Thyroid gland (tissue), 4 donors: Measurements from ENCODE around the gene ADAMTS4. TPM values are rescaled to one million over a fixed set of nuclear protein-coding genes. Genes with fewer than 3 reads are reported as not detected.

Source experiments
- DNase-seq, 2 donors: peaks; one replicate each; pipeline ENCODE4 v3.0.0-alpha.2; 2019
- H3K27ac ChIP-seq, 3 donors: fragments of 200-600 bp; sonication (generic); 1 replicate in 2 of 3; 2 replicates in 1 of 3; pipeline ENCODE4 v1.5.1; 2016 to 2019; ENCODE audit warnings: mild to moderate bottlenecking in 1 of 3, moderate library complexity in 1 of 3
- H3K27me3 ChIP-seq: fragments of 200-600 bp; sonication (generic); one replicate; pipeline ENCODE4 v1.5.1; 2019
- H3K36me3 ChIP-seq, 2 donors: fragments of 200-600 bp; sonication (generic); one replicate each; pipeline ENCODE4 v1.5.1; 2016 to 2019
- H3K4me1 ChIP-seq, 2 donors: fragments of 200-600 bp; sonication (generic); one replicate each; pipeline ENCODE4 v1.5.1; 2017 to 2019
- H3K4me3 ChIP-seq, 3 donors: fragments of 200-600 bp; sonication (generic); replicated peaks in 1 of 3; 1 replicate in 2 of 3; 2 replicates in 1 of 3; pipeline ENCODE4 v1.5.1; 2016; ENCODE audit warnings: mild to moderate bottlenecking in 1 of 3
- H3K9me3 ChIP-seq: fragments of 200-600 bp; sonication (generic); one replicate; pipeline ENCODE4 v1.5.1; 2017
- POLR2A ChIP-seq, 2 donors: fragments of 450-650 bp; IDR thresholded peaks; one replicate each; pipeline ENCODE4 v1.6.1; 2017; ENCODE audit warnings: antibody characterized with exemption in 2 of 2, mild to moderate bottlenecking in 2 of 2, moderate library complexity in 1 of 2
- WGBS, 2 donors: methylation state at CpG; one replicate each; pipeline ENCODE4 v1.1.5; 2017; 5-methylcytosine and 5-hydroxymethylcytosine counted together
- intact Hi-C: fragments of 100-400 bp; cut with DNase I; formaldehyde crosslinking; loops from one replicate; pipeline ENCODE4 v1.15.1; 2023
- total RNA-seq, 4 donors: library from RNA; depleted of rRNA; stranded (reverse); fragments of >200 nt; gene quantifications; one replicate each; pipeline ENCODE4 v1.2.3, GENCODE V29; 2016
- TF ChIP-seq, protein P1 (sequence below), 6 experiments: fragments of 200-600 bp in 3 of 6; fragments of 450-650 bp in 3 of 6; sonication (generic) in 3 of 6; IDR thresholded peaks; one replicate each; pipeline ENCODE4 v1.5.1; 2016 to 2019; ENCODE audit warnings: antibody characterized with exemption in 6 of 6, mild to moderate bottlenecking in 2 of 6, inconsistent platforms in 1 of 6, moderate library complexity in 1 of 6

The ADAMTS4 gene
- total RNA-seq, 4 donors from 2014 or later = 4.6 to 24.4 (median 9.4) TPM

DNA sequence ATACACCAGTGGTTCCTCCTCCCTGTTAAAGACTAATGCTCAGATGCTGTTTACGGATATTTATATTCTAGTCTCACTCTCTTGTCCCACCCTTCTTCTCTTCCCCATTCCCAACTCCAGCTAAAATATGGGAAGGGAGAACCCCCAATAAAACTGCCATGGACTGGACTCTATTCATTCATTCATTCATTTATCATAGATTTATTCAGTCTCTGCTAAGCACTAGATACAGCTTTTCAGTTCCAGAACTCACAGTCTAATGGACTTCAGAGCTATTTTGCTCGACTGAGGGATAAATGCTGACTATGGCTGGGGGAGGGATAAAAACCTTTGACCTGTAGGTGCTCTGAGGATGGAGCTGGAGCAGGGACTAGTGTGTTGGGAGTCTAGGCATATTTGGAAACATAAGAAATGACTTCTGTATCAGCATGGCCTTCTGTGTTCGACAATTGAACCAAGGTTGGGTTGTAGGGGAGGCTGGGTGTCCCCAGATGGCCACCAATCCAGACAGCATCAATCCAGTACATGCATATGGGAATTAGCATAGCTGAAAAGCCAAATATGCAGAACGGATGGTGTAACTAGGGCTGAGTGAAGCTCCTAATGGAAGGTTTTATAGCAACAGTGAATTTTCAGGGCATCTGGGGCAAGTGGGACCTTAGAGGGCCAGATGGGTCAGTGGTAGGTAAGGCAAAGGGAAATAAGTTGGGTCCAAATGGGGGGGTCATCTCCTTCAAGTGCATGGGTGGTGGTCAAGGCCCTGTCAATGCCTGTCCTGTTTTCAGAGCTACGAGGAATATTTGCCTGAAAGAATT is 20.4 kb upstream of the ADAMTS4 start:
- TF ChIP-seq, protein P1, sequence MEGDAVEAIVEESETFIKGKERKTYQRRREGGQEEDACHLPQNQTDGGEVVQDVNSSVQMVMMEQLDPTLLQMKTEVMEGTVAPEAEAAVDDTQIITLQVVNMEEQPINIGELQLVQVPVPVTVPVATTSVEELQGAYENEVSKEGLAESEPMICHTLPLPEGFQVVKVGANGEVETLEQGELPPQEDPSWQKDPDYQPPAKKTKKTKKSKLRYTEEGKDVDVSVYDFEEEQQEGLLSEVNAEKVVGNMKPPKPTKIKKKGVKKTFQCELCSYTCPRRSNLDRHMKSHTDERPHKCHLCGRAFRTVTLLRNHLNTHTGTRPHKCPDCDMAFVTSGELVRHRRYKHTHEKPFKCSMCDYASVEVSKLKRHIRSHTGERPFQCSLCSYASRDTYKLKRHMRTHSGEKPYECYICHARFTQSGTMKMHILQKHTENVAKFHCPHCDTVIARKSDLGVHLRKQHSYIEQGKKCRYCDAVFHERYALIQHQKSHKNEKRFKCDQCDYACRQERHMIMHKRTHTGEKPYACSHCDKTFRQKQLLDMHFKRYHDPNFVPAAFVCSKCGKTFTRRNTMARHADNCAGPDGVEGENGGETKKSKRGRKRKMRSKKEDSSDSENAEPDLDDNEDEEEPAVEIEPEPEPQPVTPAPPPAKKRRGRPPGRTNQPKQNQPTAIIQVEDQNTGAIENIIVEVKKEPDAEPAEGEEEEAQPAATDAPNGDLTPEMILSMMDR (IDR thresholded peaks at IDR 0.05) = no peak
- no peak for TF ChIP-seq POLR2A (IDR thresholded peaks at IDR 0.05)
- intact Hi-C loops = no loop called here
- Histone ChIP-seq H3K4me3 (no peak overlapping the region), H3K27me3 (no peaks in the 10 kb centered on the region), H3K36me3 (peaks cover 4 to 10% of the 10 kb centered on the region in 2 donors), H3K27ac (no peak overlapping the region), H3K4me1 (no peaks in the 10 kb centered on the region), H3K9me3 (no peaks in the 10 kb centered on the region)
- no peak for DNase-seq
- WGBS, 2 donors = 91 to 92% methylated on average over 5 of the region's 5 CpGs

DNA sequence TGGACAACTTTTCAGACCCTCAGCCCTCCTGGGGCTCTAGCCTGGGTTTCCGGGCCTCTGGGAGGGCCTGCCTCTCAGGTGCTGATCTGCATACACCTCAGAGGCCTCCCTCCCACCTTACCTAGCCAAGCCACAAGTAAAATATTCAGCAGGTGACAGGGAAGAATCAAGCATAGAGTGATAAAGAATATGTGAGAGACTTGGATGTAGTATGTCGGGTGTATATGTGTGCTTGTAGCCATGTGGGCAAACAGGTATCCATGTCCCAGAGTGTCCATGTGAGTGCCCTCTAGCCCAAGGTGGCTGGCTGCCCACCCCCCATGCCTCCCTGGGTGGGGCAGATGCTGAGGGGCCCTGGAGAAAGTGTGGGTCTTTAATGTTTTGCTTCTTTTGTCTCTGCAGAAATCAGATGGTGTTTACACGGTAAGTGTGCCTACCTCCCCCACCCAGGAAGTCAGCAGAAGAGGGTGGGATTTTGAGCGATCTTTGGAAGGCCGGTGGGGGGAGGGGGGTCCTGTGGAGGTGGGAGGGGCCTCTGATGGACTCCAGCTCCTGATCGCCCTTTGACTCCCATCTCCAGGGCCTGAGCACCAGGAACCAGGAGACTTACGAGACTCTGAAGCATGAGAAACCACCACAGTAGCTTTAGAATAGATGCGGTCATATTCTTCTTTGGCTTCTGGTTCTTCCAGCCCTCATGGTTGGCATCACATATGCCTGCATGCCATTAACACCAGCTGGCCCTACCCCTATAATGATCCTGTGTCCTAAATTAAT is 19.6 kb upstream of the ADAMTS4 start:
- no peak overlapping the region for H3K27ac ChIP-seq

DNA sequence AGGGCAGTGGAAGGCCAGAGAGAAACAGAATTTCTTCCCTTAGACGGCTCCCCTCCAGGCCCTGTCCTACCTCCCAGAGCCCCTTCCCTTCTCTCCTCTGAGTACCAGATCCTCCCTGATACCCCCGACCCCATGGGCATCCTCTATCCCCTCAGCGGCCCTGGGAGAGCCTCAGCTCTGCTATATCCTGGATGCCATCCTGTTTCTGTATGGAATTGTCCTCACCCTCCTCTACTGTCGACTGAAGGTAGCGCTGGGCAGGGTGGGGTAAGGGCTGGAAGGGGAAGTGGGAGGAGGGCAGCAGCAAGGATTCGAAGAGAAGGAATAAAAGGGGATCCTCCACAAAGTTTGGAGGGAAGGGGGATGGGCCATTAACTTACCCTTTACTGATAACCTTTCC is 19.0 kb upstream of the ADAMTS4 start:
- TF ChIP-seq, protein P1 (IDR thresholded peaks at IDR 0.05) = no peak
- TF ChIP-seq POLR2A (IDR thresholded peaks at IDR 0.05) = no peak
- intact Hi-C loops = no loop called here

More for the DNA sequence above, 19.6 kb upstream of the ADAMTS4 start:
- H3K4me3 ChIP-seq = no peak overlapping the region
- no peak for DNase-seq
- intact Hi-C loops = no loop called here
- no peaks in the 10 kb centered on the region for H3K9me3 ChIP-seq
- H3K36me3 ChIP-seq = peaks cover 12 to 18% of the 10 kb centered on the region in 2 donors
- TF ChIP-seq, protein P1 (IDR thresholded peaks at IDR 0.05) = no peak
- no peak for TF ChIP-seq POLR2A (IDR thresholded peaks at IDR 0.05)
- no peaks in the 10 kb centered on the region for H3K4me1 ChIP-seq
- 72 to 80% methylated on average over 8 of the region's 8 CpGs for WGBS, 2 donors
- no peaks in the 10 kb centered on the region for H3K27me3 ChIP-seq

DNA sequence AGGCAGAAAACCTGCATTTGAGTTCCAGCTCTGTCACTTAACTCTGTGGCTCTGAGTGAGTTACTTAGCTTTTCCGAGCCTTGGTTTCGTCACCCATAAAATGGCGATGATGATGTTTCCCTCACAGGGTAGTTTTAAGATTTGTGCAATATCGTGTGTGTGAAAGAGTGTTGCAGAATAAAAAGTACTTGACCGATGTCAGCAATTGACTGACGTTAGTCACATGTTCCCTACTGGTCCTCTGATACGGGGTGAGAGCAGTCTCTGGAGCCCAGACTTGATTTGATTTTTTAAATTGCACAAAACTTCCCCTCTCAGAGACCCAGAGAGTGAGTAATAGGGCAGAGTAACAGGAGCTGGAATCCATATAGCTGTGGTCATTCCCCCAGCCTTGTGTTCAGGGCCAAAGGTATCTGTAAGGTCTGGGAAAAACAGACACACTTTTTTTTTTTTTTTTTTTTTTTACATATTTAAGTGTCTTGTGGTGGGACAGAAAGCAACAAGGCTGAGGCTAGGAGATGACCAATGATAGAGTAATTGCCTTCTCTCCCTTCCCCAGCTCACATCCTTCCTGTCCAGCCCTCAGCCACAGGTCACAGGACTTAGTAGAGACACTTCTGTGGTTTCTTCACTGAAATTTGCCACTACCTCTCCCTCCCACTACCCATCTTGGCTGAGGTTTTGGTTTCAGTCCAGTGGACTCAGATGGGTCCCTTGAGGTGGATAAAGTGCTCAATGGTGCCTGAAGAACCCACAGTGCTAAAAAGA is 18.3 kb upstream of the ADAMTS4 start:
- DNase-seq = no peak
- no peak overlapping the region for H3K4me3 ChIP-seq

More for the DNA sequence above, 19.0 kb upstream of the ADAMTS4 start:
- peaks cover 19 to 24% of the 10 kb centered on the region in 2 donors for H3K36me3 ChIP-seq
- 66 to 78% methylated on average over 6 of the region's 6 CpGs for WGBS, 2 donors
- peak overlapping the region in 2 of 3 donors; percentile 6 to 60 for H3K27ac ChIP-seq
- H3K9me3 ChIP-seq = no peaks in the 10 kb centered on the region
- H3K4me1 ChIP-seq = no peaks in the 10 kb centered on the region
- no peak for DNase-seq
- H3K4me3 ChIP-seq = no peak overlapping the region
- H3K27me3 ChIP-seq = no peaks in the 10 kb centered on the region

More for the DNA sequence above, 18.3 kb upstream of the ADAMTS4 start:
- no peaks in the 10 kb centered on the region for H3K4me1 ChIP-seq
- no peaks in the 10 kb centered on the region for H3K27me3 ChIP-seq
- WGBS, 2 donors = 48 to 58% methylated on average over 7 of the region's 7 CpGs
- TF ChIP-seq, protein P1 (IDR thresholded peaks at IDR 0.05) = no peak
- no peak for TF ChIP-seq POLR2A (IDR thresholded peaks at IDR 0.05)
- intact Hi-C loops = no loop called here
- H3K9me3 ChIP-seq = no peaks in the 10 kb centered on the region
- peak overlapping the region in 2 of 3 donors; percentile 53 to 60 for H3K27ac ChIP-seq
- peaks cover 26 to 31% of the 10 kb centered on the region in 2 donors for H3K36me3 ChIP-seq
